GM21619 (cell line): Measurements from ENCODE around the gene GNPDA1.

Experiments
- ATAC-seq: cut with Tn5 transposase; IDR thresholded peaks from one replicate; pipeline ENCODE4 v1.9.1; 2021; ENCODE audit not compliant: unreplicated experiment

GNPDA1 gene

GRCh38 chr5:142024771-142025304, 12.0 kb upstream of the GNPDA1 start:
- peak; percentile 100 for ATAC-seq

DNA sequence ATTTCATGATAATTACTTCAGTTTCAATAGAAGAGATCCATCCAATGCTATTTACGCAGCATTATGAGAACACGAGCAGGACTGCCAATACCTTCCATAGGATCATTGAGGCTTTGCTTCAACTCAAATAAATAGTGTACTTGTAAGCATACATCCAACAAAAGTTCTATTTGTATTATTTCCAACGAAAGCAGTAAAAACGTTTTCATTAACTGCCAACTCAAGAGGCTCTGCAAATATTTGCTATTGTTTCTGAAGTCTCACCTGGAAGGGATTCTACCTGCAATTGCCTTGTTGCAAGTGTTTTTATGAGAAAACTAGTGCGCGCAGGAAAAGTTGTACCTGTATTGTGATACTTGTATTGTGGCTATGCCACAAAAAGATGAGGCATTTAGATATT, 11.0 kb upstream of the GNPDA1 start:
- no peak for ATAC-seq

DNA sequence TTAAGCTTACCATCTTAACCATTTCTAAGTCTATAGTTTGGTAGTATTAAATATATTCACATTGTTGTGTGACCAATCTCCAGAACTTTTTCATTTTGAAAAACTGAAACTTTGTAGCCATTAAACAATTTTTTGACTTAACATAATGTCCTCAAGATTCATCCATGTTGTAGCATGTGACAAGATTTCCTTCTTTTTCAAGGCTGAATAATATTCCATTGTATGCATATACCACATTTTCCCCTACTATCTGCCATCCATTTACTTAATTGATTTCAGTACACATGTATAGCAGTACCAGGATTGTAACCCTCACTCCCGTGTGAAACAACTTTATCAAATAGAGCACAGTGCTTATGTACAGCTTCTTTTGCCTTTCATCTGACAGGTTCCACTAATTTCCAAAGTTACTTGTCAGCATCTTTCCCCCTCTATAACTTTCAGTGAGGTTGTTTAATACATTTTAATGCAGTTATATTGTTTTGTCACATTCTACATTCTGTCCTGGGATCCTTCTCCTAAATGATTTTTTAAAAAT, 7.4 kb upstream of the GNPDA1 start:
- ATAC-seq: no peak

GRCh38 chr5:142017832-142018427, 5.1 kb upstream of the GNPDA1 start:
- peak; percentile 43 for ATAC-seq

GRCh38 chr5:142016556-142016955, 3.7 kb upstream of the GNPDA1 start:
- ATAC-seq: peak; percentile 35

DNA sequence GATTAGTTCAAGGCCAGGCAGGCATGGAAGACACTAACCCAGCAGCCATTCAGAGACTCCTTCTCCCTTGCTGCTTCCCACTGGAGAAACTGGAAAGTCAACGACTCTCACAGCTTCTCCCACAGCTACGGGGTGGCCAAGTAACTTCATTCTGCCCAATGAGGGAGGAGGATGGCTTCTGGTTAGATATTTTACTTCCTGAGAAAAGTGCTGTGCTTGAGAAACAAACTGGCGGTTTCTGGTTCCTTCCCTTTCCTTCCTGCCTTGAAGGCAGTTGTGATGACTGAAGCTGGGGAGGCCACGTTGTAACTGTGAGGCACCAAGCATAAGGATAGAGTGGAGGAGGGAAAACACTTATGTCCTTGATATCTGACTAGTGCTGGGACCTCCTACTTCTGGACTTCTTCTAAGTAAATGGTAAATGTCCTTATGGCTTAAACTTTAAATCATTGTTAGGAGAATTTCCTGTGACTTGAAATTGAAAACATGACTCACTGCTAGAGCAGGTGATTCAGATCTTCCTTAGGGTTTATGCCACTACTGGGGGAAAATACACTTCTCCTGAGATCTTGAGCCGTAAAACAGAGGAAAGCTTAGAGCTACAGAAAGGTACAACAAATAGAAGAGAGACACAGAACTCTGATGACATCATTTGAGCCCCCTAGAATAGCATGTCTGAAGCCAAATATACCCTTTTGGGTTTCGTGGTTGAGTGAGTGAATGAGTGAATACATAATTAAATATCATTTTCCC, 3.1 kb upstream of the GNPDA1 start:
- peak; percentile 39 for ATAC-seq

- no peak for ATAC-seq
These were observed 2.2 kb upstream of the GNPDA1 start for GRCh38 chr5:142014911-142015584.

GRCh38 chr5:142013734-142014521, 1.1 kb upstream of the GNPDA1 start:
- ATAC-seq: no peak

GRCh38 chr5:142012186-142012785, 541 bp downstream of the GNPDA1 start:
- no peak for ATAC-seq

DNA sequence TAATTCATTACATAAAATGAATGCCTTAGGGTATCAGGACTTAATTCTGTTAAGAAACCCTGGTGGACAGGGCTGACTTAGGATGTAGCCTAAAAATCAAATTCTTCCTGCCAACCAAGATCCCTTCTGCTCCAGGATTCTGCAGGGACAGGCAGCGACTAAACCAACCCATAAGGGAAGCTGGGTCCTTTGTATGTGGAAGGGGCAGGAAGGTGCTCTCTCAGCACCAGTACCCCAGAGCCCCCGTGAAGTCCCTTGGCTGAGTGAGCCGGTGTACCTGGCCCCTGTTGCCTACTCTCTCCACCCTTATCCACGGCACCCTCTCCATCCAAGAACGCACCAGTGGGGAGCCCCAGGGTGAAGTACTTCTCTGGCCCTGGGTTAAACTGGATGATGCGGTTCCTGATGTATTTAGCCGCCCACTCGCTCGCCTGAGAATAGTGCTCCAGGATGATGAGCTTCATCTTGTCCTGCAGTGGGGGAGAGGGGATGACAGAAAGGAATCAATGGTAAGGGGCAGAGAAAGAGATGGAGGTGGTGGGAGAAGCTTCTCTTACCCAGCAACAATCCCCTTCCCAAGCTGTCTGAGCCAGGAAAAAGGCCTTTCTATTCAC, 1.1 kb downstream of the GNPDA1 start:
- no peak for ATAC-seq

DNA sequence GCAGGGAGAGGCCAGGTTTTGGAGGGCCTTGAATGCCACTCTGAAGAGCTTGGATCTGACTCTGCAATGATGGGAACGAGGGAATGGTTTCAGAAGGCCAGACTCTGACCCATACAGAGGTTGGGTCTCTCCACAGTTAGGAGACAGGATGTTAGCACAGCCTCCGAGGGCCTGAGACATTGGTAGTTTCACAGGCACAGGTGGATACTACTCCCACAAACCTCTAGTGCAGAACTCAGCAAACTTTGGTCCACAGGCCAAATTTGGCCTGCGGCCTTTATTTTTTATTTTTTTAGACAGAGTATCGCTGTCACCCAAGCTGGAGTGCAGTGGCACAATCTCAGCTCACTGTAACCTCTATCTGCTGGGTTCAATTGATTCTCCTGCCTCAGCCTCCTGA, 2.9 kb downstream of the GNPDA1 start:
- ATAC-seq: no peak

DNA sequence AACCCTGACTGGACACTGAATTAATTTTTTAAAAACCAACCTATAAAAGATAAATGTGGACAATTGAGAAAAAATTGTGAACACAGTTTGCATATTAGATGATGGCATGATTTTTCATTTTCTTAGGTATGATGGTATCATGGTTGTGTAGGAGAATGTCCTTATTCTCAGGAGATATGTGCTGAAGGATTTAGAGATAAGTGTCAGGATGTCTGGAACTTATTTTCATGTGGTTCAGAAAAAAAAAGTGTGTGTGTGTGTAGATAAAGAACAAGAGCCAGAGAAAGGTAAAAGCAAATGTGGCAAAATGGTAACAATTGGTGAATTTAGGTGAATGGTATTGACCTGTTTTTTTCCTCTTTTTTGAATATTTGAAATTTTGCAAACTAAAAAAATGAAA, 4.0 kb downstream of the GNPDA1 start:
- ATAC-seq: no peak

GRCh38 chr5:142007237-142007544, 5.6 kb downstream of the GNPDA1 start:
- no peak for ATAC-seq

DNA sequence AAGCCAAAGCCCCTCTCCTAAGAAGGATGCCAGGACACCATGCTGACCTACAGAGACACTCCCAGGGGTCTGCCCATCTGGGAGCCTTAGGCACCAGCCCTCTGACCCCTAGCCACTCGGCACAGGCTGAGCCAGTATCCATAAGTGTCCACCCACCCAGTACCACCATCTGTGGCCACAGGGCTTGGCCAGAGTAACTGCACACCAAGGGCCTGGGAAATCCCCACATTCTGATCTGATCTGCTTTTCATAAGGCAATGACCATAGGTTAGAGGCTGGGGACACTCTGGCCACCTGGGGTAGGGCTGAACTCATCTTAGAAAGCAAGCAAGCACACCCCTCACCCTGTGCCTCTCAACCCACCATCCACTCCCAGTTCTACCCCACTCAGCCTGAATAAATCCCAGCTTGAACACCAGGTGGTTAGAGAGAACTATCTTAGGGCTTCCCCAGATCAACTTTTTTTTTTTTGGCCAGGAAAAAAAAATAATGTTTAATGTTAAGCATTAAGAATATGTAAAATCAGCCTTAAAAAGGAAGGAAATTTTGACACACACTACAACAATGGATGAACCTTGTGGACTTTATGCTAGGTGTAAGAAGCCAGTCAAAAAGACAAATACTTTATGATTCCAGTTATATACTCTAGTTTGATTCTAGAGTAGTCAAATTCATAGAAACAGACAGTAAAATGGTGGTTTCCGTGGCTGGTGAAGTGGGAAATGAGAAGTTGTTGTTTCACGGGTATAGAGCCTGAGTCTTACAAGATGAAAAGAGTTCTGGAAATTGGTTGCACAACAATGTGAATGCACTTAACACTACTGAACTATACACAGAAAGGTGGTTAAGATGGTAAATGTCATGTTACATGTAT, 6.2 kb downstream of the GNPDA1 start:
- ATAC-seq: no peak

GRCh38 chr5:142003266-142003800, 9.5 kb downstream of the GNPDA1 start:
- no peak for ATAC-seq

DNA sequence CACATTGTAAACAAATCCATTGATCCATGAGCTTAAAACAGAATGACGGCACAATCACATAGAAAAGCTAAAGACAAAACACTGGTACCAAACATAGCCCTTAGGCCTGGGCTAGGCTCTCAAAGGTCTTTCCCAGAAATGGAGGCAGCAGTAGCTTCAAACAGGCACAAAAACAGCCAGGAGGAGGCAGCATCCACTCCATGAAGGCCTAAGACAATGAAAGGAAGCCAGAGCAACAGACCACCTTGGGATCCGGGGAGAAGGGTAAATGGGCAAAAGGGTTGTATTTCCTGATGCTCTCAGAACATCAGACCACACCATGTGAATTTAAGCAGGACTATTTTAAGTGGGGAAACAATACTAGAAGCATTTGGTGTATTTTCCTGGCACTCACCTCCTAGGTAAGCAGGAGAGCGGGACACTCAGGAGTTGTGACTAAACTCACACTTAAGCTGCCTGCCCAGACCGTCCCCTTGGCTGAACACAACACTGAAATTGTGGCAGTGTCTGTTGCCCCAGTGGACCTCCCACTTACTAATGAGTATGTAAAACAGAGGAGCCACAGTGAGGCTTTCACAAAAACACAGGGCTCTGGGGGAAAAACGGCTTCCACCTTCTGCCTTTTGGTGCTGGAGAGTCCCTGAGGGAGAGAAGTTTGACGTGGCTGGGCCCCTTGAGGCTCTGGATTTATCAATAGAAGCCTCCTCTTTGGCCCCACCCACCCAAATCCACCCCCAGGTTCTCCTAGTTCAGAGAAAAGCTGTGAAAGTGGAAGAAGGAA, 11.9 kb downstream of the GNPDA1 start:
- no peak for ATAC-seq

DNA sequence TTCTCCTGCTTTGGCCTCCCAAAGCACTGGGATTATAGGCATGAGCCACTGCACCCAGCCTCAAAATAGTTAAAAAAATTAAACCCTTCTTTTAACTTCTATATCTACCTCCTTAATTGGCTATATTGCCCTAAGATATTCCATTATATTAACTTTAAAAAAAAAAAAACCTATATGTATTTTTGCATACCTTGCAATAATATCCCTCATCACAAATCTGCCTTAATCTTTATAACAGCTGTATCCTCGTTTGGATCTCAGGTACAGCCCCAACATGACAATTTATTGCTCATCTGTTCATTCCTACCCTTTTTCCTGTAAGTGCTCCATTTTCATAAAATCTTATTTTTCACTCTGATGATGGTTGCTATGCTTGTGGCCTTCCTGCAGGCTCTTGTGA, 12.7 kb downstream of the GNPDA1 start:
- no peak for ATAC-seq

DNA sequence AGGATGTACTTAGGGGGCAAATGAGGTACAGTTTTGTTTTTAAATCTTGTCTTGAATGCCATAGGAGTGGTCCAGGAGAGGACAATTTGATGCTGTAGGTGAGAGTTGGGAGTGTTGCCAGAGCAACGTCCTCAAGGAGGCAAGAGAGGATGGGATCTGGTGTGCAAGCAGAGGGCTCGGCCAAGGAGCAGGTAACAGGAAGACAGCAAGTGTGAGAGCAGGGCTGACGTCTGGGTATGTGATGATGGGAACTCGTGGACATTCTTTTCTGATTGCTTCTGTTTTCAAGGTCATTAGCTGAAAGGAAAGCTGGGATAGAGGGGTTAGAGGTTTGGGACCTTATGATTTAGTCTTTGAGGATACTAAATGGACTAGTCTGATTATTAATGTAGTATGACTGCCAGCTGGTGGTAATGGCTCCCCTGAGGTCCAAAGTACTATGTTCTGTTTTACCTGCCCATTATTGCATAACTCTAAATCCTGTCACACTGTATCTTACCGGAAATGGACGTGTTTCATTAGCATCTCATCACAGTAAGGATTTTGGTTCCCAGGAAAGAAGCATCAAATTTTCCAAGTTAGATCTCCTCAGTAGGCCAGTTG, 15.4 kb downstream of the GNPDA1 start:
- ATAC-seq: no peak
